Smooth muscle cell (in vitro differentiated cells): ENCODE data around the gene LHFPL3. TPM values are rescaled to one million over a fixed set of nuclear protein-coding genes. Genes with fewer than 3 reads are reported as not detected.

ENCODE experiments used
- DNase-seq: peaks from one replicate; lab custom pipeline; 2025; ENCODE audit not compliant: unreplicated experiment; lab: John Stamatoyannopoulos, UW
- H2AFZ ChIP-seq: fragments of 200-600 bp; sonication (generic); 2 replicates; pipeline ENCODE4 v1.6.0; 2016; ENCODE audit warnings: antibody characterized with exemption, low read depth, mild to moderate bottlenecking
- H3F3A ChIP-seq: fragments of 200-600 bp; sonication (generic); 2 replicates; pipeline ENCODE4 v1.6.0; 2017; ENCODE audit warnings: antibody characterized with exemption, low read depth
- H3K27ac ChIP-seq: fragments of 200-600 bp; sonication (generic); 2 replicates; pipeline ENCODE4 v1.5.1; 2016; ENCODE audit warnings: low read depth, mild to moderate bottlenecking
- H3K27me3 ChIP-seq: fragments of 200-600 bp; sonication (generic); 2 replicates; pipeline ENCODE4 v1.6.1; 2016; ENCODE audit warnings: low read depth, mild to moderate bottlenecking
- H3K36me3 ChIP-seq: fragments of 200-600 bp; sonication (generic); 2 replicates; pipeline ENCODE4 v1.5.1; 2016; ENCODE audit warnings: low read depth
- H3K4me1 ChIP-seq: fragments of 200-600 bp; sonication (generic); 2 replicates; pipeline ENCODE4 v1.5.1; 2016; ENCODE audit warnings: low read depth
- H3K4me2 ChIP-seq: fragments of 200-600 bp; sonication (generic); 2 replicates; pipeline ENCODE4 v1.6.0; 2016; ENCODE audit warnings: mild to moderate bottlenecking
- H3K4me3 ChIP-seq: fragments of 200-600 bp; sonication (generic); 2 replicates; pipeline ENCODE4 v1.5.1; 2016; ENCODE audit warnings: mild to moderate bottlenecking
- H3K79me2 ChIP-seq: fragments of 200-600 bp; sonication (generic); 2 replicates; pipeline ENCODE4 v1.6.0; 2016; ENCODE audit warnings: low read depth, mild to moderate bottlenecking
- H3K9ac ChIP-seq: fragments of 200-600 bp; sonication (generic); 2 replicates; pipeline ENCODE4 v1.6.0; 2016; ENCODE audit warnings: low read depth
- H3K9me3 ChIP-seq: fragments of 200-600 bp; sonication (generic); replicated peaks from 2 replicates; pipeline ENCODE4 v1.5.1; 2016; ENCODE audit warnings: low read depth
- H4K20me1 ChIP-seq: fragments of 200-600 bp; sonication (generic); 2 replicates; pipeline ENCODE4 v1.6.0; 2016; ENCODE audit warnings: low read depth
- CTCF ChIP-seq: fragments of 200-600 bp; sonication (generic); IDR thresholded peaks from 2 replicates; pipeline ENCODE4 v1.5.1; 2017; ENCODE audit warnings: borderline replicate concordance, mild to moderate bottlenecking, antibody characterized with exemption; ENCODE audit not compliant: insufficient read depth, poor library complexity, severe bottlenecking
- WGBS: methylation state at CpG from one replicate; pipeline ENCODE4 v1.1.7; 2016; ENCODE audit warnings: low lambda C conversion rate; 5-methylcytosine and 5-hydroxymethylcytosine counted together
- polyA plus RNA-seq: library from polyadenylated mRNA; unstranded; fragments of >200 nt; fragmentation: Nextera tagmentation; extraction: Ambion mirVana; gene quantifications from 2 replicates; pipeline ENCODE4 v1.2.1, GENCODE V29; 2016
- total RNA-seq: library from RNA; depleted of rRNA; stranded (reverse); fragments of >200 nt; gene quantifications from 2 replicates; pipeline ENCODE4 v1.2.3, GENCODE V29; 2014

Gene LHFPL3
- total and polyA plus RNA-seq, 2 experiments from 2014 or later = not detected

DNA sequence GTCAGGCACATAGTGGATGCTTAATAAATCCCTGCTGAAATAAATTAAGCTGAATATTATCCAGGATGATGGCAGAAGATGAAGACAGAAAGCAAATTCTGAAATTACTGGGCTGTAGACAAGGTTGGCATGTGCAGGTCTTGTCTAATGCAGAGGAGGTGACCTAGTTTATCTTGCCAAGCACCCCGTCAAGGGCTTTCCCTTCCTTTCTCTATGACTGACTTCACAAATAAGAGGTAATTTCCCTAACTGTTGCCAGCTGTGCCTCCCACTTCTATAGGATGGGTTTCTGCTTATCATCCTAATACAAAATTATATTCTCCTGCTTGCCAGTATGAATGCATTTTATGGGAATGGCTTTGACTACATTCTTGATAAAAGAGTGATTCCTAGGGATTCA, 38.0 kb downstream of the LHFPL3 start:
- no peak for DNase-seq
- no peak overlapping the region for H2AFZ ChIP-seq
- no peaks in the 10 kb centered on the region for H3K36me3 ChIP-seq
- H3K79me2 ChIP-seq = no peaks in the 10 kb centered on the region
- H3K27ac ChIP-seq = no peak overlapping the region
- H3K4me2 ChIP-seq = no peak overlapping the region
- H3K4me1 ChIP-seq = no peaks in the 10 kb centered on the region
- no peaks in the 10 kb centered on the region for H3K9me3 ChIP-seq
- TF ChIP-seq CTCF = no peak
- H4K20me1 ChIP-seq = no peaks in the 10 kb centered on the region
- H3K27me3 ChIP-seq = no peaks in the 10 kb centered on the region
- H3K9ac ChIP-seq = no peak overlapping the region
- 90% methylated on average over 1 of the region's 1 CpG for WGBS
- no peaks in the 10 kb centered on the region for H3F3A ChIP-seq
- H3K4me3 ChIP-seq = no peak overlapping the region

GRCh38 chr7:104367926-104368325, 39.5 kb downstream of the LHFPL3 start:
- no peak for DNase-seq
- no peak overlapping the region for H3K9ac ChIP-seq
- H3K4me1 ChIP-seq = no peaks in the 10 kb centered on the region
- no peak overlapping the region for H2AFZ ChIP-seq
- no peaks in the 10 kb centered on the region for H4K20me1 ChIP-seq
- no peaks in the 10 kb centered on the region for H3F3A ChIP-seq
- H3K4me2 ChIP-seq = no peak overlapping the region
- no peaks in the 10 kb centered on the region for H3K36me3 ChIP-seq
- no peaks in the 10 kb centered on the region for H3K9me3 ChIP-seq
- no peak overlapping the region for H3K27ac ChIP-seq
- no peak overlapping the region for H3K4me3 ChIP-seq
- no peak for TF ChIP-seq CTCF
- no peaks in the 10 kb centered on the region for H3K27me3 ChIP-seq
- no peaks in the 10 kb centered on the region for H3K79me2 ChIP-seq

DNA sequence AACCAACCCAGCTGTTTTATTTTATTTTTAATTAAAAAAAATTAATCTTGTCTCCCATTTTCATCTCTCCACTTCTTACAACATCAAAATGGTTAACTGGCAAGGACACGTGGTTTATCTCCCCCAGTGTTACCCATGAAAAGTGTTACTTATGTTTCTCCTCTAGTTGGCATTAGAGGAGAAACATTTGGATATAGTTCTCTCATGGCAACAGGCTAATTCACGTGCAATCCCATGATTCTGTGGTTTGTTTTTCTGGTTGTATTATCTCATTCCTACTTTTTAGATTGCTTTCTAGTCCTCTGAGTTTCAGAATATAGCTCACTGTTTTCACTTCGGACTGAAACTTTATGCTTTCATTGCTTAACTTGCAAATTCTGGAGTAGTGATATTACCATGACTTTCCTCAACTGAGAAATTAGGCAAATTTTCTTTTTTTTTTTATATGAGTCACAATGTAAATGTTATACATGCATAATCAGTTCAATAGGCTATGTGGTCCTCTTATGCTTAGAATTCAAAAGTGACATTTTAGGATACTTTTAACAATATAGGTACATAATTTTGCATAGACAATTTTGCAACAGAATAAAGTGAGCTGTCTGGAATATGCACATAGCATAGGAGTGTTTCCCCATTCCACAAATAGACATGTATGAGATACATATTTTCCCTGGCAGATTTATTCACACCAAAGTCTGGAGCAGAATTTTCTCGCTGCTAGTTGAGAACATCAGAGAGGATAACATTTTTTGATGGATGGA, 43.0 kb downstream of the LHFPL3 start:
- Histone ChIP-seq H3K9ac (no peak overlapping the region), H3K4me1 (no peaks in the 10 kb centered on the region), H4K20me1 (no peaks in the 10 kb centered on the region), H3K9me3 (no peaks in the 10 kb centered on the region), H3F3A (no peaks in the 10 kb centered on the region), H3K36me3 (no peaks in the 10 kb centered on the region), H3K79me2 (no peaks in the 10 kb centered on the region), H3K27me3 (no peaks in the 10 kb centered on the region), H3K27ac (no peak overlapping the region), H3K4me2 (no peak overlapping the region), H2AFZ (no peak overlapping the region), H3K4me3 (no peak overlapping the region)
- DNase-seq = no peak
- no peak for TF ChIP-seq CTCF
- 85% methylated on average over 4 of the region's 4 CpGs for WGBS

GRCh38 chr7:104371980-104372357, 43.6 kb downstream of the LHFPL3 start:
- no peaks in the 10 kb centered on the region for H3K9me3 ChIP-seq
- no peaks in the 10 kb centered on the region for H3K79me2 ChIP-seq
- no peak overlapping the region for H2AFZ ChIP-seq
- no peak overlapping the region for H3K4me2 ChIP-seq
- H3K4me3 ChIP-seq = no peak overlapping the region
- no peaks in the 10 kb centered on the region for H4K20me1 ChIP-seq
- TF ChIP-seq CTCF = no peak
- no peaks in the 10 kb centered on the region for H3K36me3 ChIP-seq
- H3K27ac ChIP-seq = no peak overlapping the region
- no peaks in the 10 kb centered on the region for H3K4me1 ChIP-seq
- no peak for DNase-seq
- H3K27me3 ChIP-seq = no peaks in the 10 kb centered on the region
- WGBS = 88% methylated on average over 5 of the region's 5 CpGs
- H3K9ac ChIP-seq = no peak overlapping the region
- H3F3A ChIP-seq = no peaks in the 10 kb centered on the region
